NOMO-1 treated with DMSO at 0.1 percent for 48 hours (cell line): ENCODE data around the gene UBE2H.

Experiments
- DNase-seq: peaks from one replicate; lab custom pipeline; 2025; ENCODE audit not compliant: unreplicated experiment; lab: John Stamatoyannopoulos, UW

UBE2H gene

GRCh38 chr7:129789000-129789399, 163.8 kb downstream of the UBE2H start:
- no peak for DNase-seq

- DNase-seq: no peak
Observed at GRCh38 chr7:129786825-129787563, 165.8 kb downstream of the UBE2H start.

- no peak for DNase-seq
Observed at GRCh38 chr7:129785685-129786514, 166.9 kb downstream of the UBE2H start.

- no peak for DNase-seq
Observed at GRCh38 chr7:129784783-129785684, 167.7 kb downstream of the UBE2H start.

GRCh38 chr7:129784437-129784782, 168.3 kb downstream of the UBE2H start:
- DNase-seq: no peak

GRCh38 chr7:129783584-129783919, 169.2 kb downstream of the UBE2H start:
- no peak for DNase-seq

- no peak for DNase-seq
Observed at GRCh38 chr7:129782818-129783583, 169.8 kb downstream of the UBE2H start.

GRCh38 chr7:129781928-129782817, 170.6 kb downstream of the UBE2H start:
- DNase-seq: no peak

GRCh38 chr7:129780974-129781927, 171.5 kb downstream of the UBE2H start:
- no peak for DNase-seq
